Activated CD4-positive, alpha-beta memory T cell treated with anti-CD3 and anti-CD28 coated beads, Interleukin-2, amount 10 ng/mL, durations not matched to agents 7 days and 5 days (primary cell): ENCODE results near the gene LIMS1. TPM values are rescaled to one million over a fixed set of nuclear protein-coding genes. Genes with fewer than 3 reads are reported as not detected.
"Not testable (repeated sequence)": the region's sequence is repeated elsewhere in the genome, so short reads cannot be mapped to it uniquely, and the experiment has no call there.

ENCODE experiments used
- CTCF ChIA-PET: fragments of 350-600 bp; sonication (Branson Sonifier 250); formaldehyde crosslinking; loops from one replicate; lab custom pipeline; 2021; ENCODE audit warnings: antibody characterized with exemption, inconsistent platforms; lab: Charles Lee
- POLR2A ChIA-PET: fragments of 350-600 bp; sonication (Branson Sonifier 250); formaldehyde crosslinking; loops from one replicate; lab custom pipeline; 2021; ENCODE audit warnings: antibody characterized with exemption; lab: Charles Lee
- DNase-seq: peaks from one replicate; pipeline ENCODE4 v3.0.0-alpha.2; 2020
- H3K27ac Mint-ChIP-seq: one replicate; pipeline ENCODE4 v1.8.0; 2021; ENCODE audit warnings: mild to moderate bottlenecking, mixed read lengths
- H3K27me3 Mint-ChIP-seq: one replicate; pipeline ENCODE4 v1.8.0; 2021; ENCODE audit warnings: mixed read lengths
- H3K36me3 Mint-ChIP-seq: one replicate; pipeline ENCODE4 v1.8.0; 2021; ENCODE audit warnings: low read depth, mixed read lengths
- H3K4me1 Mint-ChIP-seq: one replicate; pipeline ENCODE4 v1.8.0; 2021; ENCODE audit warnings: mixed read lengths
- H3K4me3 Mint-ChIP-seq: one replicate; pipeline ENCODE4 v1.8.0; 2021; ENCODE audit warnings: mild to moderate bottlenecking, mixed read lengths
- H3K9me3 Mint-ChIP-seq: one replicate; pipeline ENCODE4 v1.8.0; 2021; ENCODE audit warnings: mixed read lengths
- total RNA-seq, 2 experiments: library from RNA; stranded (reverse); gene quantifications; one replicate each; pipeline ENCODE4 v1.2.3, GENCODE V29; 2021

The LIMS1 gene
- total RNA-seq, 2 experiments from 2014 or later = 129 to 136 TPM

DNA sequence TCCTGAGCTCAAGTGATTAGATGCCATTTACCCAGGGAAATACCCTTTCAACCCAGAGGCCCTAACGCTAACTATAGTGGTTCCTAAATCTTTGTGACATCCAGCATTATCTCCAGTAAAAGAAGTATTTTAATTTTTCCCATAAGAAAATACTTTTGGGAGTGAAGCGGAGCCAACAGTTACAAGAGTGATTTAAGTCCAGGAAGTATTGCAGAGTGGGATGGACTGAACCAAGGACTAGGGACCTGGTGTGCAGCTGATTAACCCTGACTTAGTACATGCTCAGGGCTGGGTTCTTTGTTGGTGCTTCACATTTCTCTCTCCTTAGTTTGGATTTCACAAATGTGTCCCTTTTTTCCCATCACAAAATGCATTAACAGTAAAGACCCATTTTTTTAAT lies 129.1 kb downstream of the LIMS1 start:
- H3K27me3 Mint-ChIP-seq, H3K27ac Mint-ChIP-seq, DNase-seq, H3K4me3 Mint-ChIP-seq, POLR2A ChIA-PET, CTCF ChIA-PET, H3K9me3 Mint-ChIP-seq: not testable (repeated sequence)
- H3K4me1 Mint-ChIP-seq = peaks cover 27% of the 10 kb centered on the region
- H3K36me3 Mint-ChIP-seq = peaks cover 22% of the 10 kb centered on the region

DNA sequence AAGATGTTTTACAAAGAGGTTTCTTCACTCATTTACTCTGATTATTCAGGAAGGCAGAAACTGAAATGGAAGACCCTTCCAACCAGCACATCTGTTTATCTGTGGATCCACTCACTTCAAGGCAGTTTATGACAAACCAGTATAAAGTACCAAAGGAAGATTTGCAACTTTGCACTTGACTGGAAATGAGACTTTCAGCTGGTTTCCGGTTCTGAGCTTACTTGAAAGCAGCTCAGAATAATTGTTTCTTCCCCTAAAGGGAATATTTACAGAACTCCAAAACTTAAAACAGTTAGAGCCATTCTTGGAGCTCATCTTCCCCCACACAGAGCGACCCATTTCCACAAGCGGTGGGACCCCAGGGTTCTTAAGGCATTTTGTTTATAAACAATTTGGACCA lies 129.8 kb downstream of the LIMS1 start:
- H3K27ac Mint-ChIP-seq, POLR2A ChIA-PET, H3K9me3 Mint-ChIP-seq, DNase-seq, H3K4me3 Mint-ChIP-seq, CTCF ChIA-PET, H3K27me3 Mint-ChIP-seq: not testable (repeated sequence)
- peaks cover 24% of the 10 kb centered on the region for H3K36me3 Mint-ChIP-seq
- peaks cover 27% of the 10 kb centered on the region for H3K4me1 Mint-ChIP-seq

DNA sequence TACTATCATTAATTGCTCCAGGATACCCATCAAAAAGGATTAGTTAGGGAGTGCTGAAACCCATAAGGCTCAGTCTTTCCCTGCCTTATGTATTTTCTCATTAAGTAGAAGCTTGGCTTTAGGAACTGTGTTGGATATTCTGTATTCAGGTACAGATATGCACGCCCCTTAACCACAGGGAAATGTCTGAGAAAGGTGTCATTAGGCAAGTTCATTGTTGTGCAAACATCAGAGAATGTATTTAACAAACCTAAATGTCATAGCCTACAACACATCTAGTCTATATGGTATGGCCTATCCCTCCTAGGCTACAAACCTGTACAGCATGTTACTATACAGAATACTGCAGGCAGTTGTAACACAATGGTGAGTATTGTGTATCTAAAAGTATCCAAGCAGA lies 130.7 kb downstream of the LIMS1 start:
- not testable (repeated sequence) for H3K9me3 Mint-ChIP-seq, H3K27ac Mint-ChIP-seq

DNA sequence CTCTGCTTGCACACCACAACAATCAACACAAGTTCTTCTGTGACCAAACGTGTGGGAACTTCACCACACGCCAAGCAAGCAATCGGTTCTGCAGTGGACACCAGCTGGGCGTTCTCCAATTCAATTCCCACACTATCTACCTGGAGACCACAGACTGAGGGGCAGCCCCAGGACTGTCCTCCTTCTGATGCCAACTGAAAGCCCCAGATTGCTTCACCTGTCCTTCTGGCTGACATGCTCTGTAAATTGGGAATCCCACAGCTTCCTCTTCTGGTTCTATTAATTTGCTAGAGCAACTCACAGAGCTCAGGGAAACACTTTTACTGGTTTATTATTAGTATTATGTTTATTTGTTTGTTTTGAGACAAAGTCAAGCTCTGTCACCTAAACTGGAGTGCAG lies 131.7 kb downstream of the LIMS1 start:
- CTCF ChIA-PET = interaction anchor here (0.6 kb wide), 1 partner anchor 29 kb away, joined by 4 read pairs; no protein-coding TSS in a partner anchor
- H3K4me3 Mint-ChIP-seq, H3K9me3 Mint-ChIP-seq, H3K27me3 Mint-ChIP-seq, H3K27ac Mint-ChIP-seq, DNase-seq, POLR2A ChIA-PET: not testable (repeated sequence)
- H3K36me3 Mint-ChIP-seq = peaks cover 22% of the 10 kb centered on the region
- peaks cover 26% of the 10 kb centered on the region for H3K4me1 Mint-ChIP-seq

More for the DNA sequence above, 130.7 kb downstream of the LIMS1 start:
- Mint-ChIP-seq H3K4me1 (peaks cover 27% of the 10 kb centered on the region), H3K36me3 (peaks cover 24% of the 10 kb centered on the region)
- POLR2A ChIA-PET, H3K4me3 Mint-ChIP-seq, H3K27me3 Mint-ChIP-seq, CTCF ChIA-PET, DNase-seq: not testable (repeated sequence)

DNA sequence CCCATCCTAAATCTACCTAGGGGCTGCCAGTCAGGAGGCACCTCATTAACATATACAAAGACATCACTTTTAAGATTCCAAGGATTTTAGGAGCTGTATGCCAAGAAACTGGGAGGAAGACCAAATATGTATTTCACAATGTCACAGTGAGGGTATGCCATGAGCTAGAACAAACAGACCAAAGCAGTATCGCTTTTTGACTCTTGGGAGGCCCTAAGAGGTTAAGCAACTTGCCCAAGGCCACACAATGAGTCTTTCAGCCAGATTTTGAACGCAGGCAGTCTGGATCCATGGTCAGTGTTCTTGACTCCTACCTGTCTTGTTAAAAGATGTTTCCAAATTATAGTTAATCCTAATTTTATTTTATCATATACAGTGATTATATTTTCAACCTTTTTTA lies 132.9 kb downstream of the LIMS1 start:
- H3K4me1 Mint-ChIP-seq = peaks cover 19% of the 10 kb centered on the region
- H3K27me3 Mint-ChIP-seq, POLR2A ChIA-PET, CTCF ChIA-PET, DNase-seq, H3K4me3 Mint-ChIP-seq, H3K27ac Mint-ChIP-seq, H3K9me3 Mint-ChIP-seq: not testable (repeated sequence)
- peaks cover 21% of the 10 kb centered on the region for H3K36me3 Mint-ChIP-seq

DNA sequence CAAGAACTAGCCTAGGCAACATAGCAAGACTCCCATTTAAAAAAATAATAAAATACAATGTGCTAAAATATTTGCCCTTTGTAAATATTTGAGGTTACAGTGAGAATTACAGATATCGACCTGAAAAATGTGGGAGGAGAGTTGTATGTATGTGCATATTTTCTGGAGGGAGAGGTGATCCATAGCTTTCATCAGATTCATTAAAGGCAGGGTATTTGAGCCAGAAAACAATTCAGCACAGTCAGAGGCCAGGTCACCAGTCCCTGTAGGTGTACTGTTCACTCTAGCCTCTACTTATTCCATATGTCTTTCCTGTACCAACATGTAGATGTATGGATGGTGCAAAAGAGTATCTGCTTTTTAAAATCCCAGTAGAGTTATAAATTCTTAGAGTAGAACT lies 136.0 kb downstream of the LIMS1 start:
- H3K9me3 Mint-ChIP-seq, POLR2A ChIA-PET, H3K27ac Mint-ChIP-seq, DNase-seq, H3K27me3 Mint-ChIP-seq, CTCF ChIA-PET, H3K4me3 Mint-ChIP-seq, H3K4me1 Mint-ChIP-seq: not testable (repeated sequence)
- peaks cover 19% of the 10 kb centered on the region for H3K36me3 Mint-ChIP-seq

DNA sequence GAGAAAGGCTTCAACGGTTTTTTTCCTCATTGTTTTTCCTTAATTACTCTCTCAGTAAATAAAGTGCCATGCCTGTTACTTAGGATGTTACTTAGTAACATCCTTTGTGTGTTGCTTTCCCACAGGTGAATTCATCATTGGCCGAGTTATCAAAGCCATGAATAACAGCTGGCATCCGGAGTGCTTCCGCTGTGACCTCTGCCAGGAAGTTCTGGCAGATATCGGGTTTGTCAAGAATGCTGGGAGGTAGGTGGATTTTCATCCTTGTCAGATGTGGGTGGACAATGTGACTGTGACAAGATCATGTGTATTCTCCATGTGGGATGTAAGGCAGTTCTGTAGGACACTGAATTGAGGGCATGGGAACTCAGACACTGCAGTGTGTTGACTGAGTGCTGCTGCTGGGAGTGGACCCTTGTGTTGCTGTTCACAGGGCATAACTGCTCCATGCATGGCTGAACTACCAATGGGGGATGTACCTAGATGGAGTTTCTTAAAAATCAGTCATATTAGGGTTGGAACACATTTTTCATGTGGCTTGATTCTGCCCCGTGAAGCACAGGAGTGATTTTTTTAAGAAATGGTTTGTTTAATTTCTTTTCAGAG lies 138.0 kb downstream of the LIMS1 start:
- H3K4me1 Mint-ChIP-seq, CTCF ChIA-PET, H3K9me3 Mint-ChIP-seq, H3K27ac Mint-ChIP-seq, DNase-seq, POLR2A ChIA-PET, H3K27me3 Mint-ChIP-seq, H3K4me3 Mint-ChIP-seq: not testable (repeated sequence)
- peaks cover 28% of the 10 kb centered on the region for H3K36me3 Mint-ChIP-seq

DNA sequence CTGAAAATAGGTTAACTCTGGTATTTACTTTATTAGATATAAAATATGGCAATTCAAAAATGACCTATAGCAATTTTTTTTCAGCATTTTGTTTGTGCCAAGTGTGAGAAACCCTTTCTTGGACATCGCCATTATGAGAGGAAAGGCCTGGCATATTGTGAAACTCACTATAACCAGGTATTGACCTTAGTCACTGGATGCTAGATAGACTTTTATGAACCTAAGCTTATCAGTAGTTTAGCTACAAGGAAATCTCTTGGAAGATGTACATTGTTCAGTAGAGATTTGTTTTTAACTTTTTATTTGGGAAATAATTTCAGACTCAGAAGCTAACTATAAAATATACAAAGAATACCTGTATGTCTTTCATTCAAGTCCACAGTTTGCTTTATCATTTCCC lies 142.3 kb downstream of the LIMS1 start:
- DNase-seq, H3K4me3 Mint-ChIP-seq, CTCF ChIA-PET, H3K27me3 Mint-ChIP-seq, H3K27ac Mint-ChIP-seq, POLR2A ChIA-PET, H3K9me3 Mint-ChIP-seq: not testable (repeated sequence)
- H3K36me3 Mint-ChIP-seq = peaks cover 42% of the 10 kb centered on the region
- H3K4me1 Mint-ChIP-seq = peaks cover 15% of the 10 kb centered on the region

DNA sequence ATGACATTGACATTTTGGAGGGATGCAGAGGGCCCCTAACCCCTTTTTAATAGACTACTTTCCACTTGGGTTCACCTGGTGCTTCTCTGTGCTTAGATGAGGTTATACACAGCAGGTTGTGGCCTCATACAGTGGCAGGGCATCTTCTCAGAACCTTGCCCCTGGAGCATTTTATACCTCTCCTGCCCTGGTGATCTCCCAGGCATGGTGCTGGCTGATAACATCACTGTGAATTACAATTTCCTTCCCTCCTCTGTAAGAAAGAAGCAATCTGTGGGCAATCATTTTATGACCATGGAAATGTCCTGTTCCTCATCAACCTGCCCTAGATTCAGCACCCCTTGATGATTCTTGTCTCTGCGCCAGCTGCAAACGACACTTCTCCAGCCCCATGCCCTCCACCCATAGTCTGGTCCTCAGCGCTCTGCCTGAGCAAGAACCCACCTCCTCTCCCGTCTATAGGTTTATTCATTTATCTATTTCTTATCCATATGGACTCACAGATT lies 143.0 kb downstream of the LIMS1 start:
- H3K27ac Mint-ChIP-seq, H3K9me3 Mint-ChIP-seq, CTCF ChIA-PET, POLR2A ChIA-PET, H3K27me3 Mint-ChIP-seq, DNase-seq, H3K4me3 Mint-ChIP-seq: not testable (repeated sequence)
- Mint-ChIP-seq H3K4me1 (peaks cover 12% of the 10 kb centered on the region), H3K36me3 (peaks cover 39% of the 10 kb centered on the region)

DNA sequence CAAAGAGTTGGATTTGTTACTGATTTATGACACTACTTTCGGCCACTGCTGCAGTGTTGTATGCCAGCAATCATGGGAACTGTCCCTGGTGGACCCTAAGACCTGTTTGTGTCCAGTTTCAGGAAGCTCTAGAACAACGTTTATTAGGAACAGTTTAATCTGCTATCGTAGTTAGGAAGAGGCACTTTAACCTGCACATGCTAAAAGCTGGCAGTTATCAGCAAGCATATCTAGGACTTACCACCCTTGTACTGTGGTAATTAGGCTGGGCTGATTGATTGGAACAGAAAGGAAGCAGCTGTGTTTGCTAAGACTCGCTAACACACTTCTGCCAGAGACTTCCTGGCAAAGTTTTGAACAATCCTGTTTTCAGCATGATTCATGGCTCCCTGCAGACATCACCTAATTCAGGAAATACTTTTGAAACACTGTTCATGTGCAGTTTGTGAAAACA lies 144.0 kb downstream of the LIMS1 start:
- Mint-ChIP-seq H3K27ac (peak overlapping the region; percentile 67), H3K4me1 (peaks cover 12% of the 10 kb centered on the region), H3K36me3 (peaks cover 37% of the 10 kb centered on the region)
- H3K4me3 Mint-ChIP-seq, POLR2A ChIA-PET, DNase-seq, H3K27me3 Mint-ChIP-seq, H3K9me3 Mint-ChIP-seq, CTCF ChIA-PET: not testable (repeated sequence)

DNA sequence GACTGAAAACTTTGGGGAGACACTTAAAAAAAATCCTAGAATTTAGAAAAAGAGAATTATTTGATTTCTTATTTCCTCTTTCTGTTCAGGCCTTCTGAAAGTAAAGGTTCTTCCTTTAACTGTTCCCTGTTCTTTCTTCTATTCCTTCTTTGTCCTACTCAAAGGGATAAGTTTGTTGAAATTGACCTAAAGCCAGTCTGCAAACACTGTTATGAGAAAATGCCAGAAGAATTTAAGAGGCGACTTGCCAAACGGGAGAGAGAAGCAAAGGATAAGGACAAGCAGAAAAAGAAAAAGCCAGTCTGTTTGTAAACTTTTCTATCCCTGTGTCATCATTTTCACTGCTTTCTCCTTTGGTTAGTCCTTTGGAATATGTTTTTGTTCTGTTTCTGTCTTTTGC lies 146.5 kb downstream of the LIMS1 start:
- not testable (repeated sequence) for H3K9me3 Mint-ChIP-seq, H3K27me3 Mint-ChIP-seq, H3K4me3 Mint-ChIP-seq, H3K27ac Mint-ChIP-seq, DNase-seq
- CTCF ChIA-PET = interaction anchor here (1.1 kb wide), 1 partner anchor 97 kb away, joined by 4 read pairs; no protein-coding TSS in a partner anchor
- Mint-ChIP-seq H3K4me1 (peaks cover 12% of the 10 kb centered on the region), H3K36me3 (peaks cover 36% of the 10 kb centered on the region)
- POLR2A ChIA-PET = interaction anchor here (0.8 kb wide), 1 partner anchor 231 kb away, joined by 3 read pairs; no protein-coding TSS in a partner anchor

DNA sequence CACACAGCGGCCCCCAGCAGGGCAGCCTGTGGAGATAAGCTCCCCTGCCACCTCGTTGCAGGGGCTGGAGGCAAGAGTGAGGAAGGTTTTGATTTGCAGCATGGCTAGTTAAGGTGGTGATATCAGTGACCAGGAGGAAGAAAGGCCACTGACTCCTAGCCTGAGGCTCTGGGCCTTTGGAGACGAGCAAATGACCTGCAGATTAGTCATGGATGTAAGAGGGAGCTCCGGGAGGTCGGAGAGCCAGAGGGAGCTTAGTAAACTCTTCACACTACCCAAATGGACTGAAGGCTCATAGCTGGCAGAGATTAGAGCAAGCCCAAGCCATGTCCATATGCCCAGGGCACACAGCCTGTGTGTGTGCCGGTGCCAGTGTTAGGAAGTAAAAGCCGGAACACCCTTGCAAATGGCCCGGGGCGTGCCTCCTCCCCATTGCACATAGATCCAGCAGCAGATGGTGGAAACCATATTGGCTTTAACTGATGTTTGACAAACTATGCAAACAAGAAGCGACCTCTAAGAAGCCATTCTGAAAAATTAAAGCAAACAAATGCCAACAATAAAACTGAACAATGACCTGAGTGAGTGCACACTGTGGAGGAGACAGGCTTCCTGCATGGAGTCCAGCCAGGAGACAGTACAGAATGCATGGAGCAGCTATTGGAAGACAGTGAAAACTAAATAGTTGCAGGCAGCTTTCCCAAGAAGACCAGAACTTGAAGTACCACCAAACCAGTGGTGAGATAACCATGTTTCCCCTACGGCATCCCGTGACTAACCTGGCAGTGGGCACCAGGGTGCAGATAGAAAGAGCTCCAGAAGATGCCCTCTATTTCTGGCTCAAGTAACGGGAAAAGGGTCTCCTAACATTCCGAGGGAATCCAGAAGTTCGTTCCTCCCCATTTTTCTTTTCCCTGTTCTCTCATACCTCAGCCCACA lies 154.8 kb downstream of the LIMS1 start:
- H3K27me3 Mint-ChIP-seq, H3K27ac Mint-ChIP-seq, POLR2A ChIA-PET, H3K9me3 Mint-ChIP-seq, H3K4me1 Mint-ChIP-seq, CTCF ChIA-PET, DNase-seq, H3K4me3 Mint-ChIP-seq: not testable (repeated sequence)
- H3K36me3 Mint-ChIP-seq = peaks cover 12% of the 10 kb centered on the region

DNA sequence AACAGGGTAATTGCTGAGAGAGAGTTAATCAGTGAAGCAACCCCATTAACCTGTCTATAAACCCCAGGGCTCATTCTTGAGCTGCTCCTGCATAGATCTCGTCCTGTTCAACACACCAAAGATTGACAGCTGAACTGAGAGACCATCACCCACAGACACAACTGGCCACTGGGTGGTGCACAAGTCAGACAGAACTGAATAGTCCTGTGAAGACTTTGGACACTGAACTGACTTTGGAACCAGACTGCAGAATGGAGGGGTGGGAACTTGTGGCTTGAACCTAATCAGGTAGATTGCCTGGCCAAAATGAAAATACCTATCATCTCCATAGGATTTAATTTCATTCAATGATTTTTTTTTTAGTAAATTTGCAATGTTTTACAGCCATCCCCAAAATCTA lies 155.7 kb downstream of the LIMS1 start:
- H3K36me3 Mint-ChIP-seq, H3K27ac Mint-ChIP-seq, H3K27me3 Mint-ChIP-seq, H3K4me1 Mint-ChIP-seq, POLR2A ChIA-PET, CTCF ChIA-PET, H3K9me3 Mint-ChIP-seq, H3K4me3 Mint-ChIP-seq, DNase-seq: not testable (repeated sequence)
